DOHH2 (cell line): ENCODE data around the gene LILRB5.
"Not testable (repeated sequence)": the region's sequence is repeated elsewhere in the genome, so short reads cannot be mapped to it uniquely, and the experiment has no call there.

ENCODE experiments used
- CTCF ChIP-seq: fragments of 200-600 bp; sonication (generic); IDR thresholded peaks from one replicate; pipeline ENCODE4 v1.5.1; 2014; ENCODE audit warnings: antibody characterized with exemption, mild to moderate bottlenecking, low read depth, low read length; ENCODE audit not compliant: poor library complexity, severe bottlenecking
- EZH2phosphoT487 ChIP-seq: fragments of 200-600 bp; sonication (generic); IDR thresholded peaks from 2 replicates; pipeline ENCODE4 v1.6.1; 2017; ENCODE audit warnings: borderline replicate concordance, mild to moderate bottlenecking, antibody characterized with exemption, low read length, moderate library complexity, mixed read lengths

GRCh38 chr19:54222474-54223276, 34.4 kb downstream of the LILRB5 start, which contains the start of gene LILRB3:
- not testable (repeated sequence) for TF ChIP-seq CTCF, EZH2phosphoT487
